Heart right ventricle (tissue), 16 donors: ENCODE data around the gene EVI5L. TPM values are rescaled to one million over a fixed set of nuclear protein-coding genes. Genes with fewer than 3 reads are reported as not detected.

Source experiments
- ATAC-seq, 8 donors: fragments of 200-7000 bp; cut with Tn5 transposase; one replicate each; pipeline ENCODE4 v1.9.1; 2020; ENCODE audit warnings: mild to moderate bottlenecking in 8 of 8, moderate library complexity in 8 of 8, moderate number of reproducible peaks in 1 of 8
- DNase-seq, 2 donors: peaks; one replicate each; pipeline ENCODE4 v3.0.0-alpha.2; 2020
- H3K27ac ChIP-seq, 10 donors: fragments of 200-600 bp; sonication (generic) in 2 of 10; one replicate each; pipeline versions ENCODE4 v1.5.0 to v1.8.0; 2020 to 2022; ENCODE audit warnings: mild to moderate bottlenecking in 3 of 10
- H3K27me3 ChIP-seq, 7 donors: fragments of 200-600 bp; one replicate each; pipeline ENCODE4 v1.8.0; 2021 to 2022; ENCODE audit warnings: mild to moderate bottlenecking in 2 of 7
- H3K36me3 ChIP-seq, 9 donors: fragments of 200-600 bp; sonication (generic) in 1 of 9; one replicate each; pipeline versions ENCODE4 v1.5.0 to v1.8.0; 2020 to 2022; ENCODE audit warnings: mild to moderate bottlenecking in 2 of 9
- H3K4me1 ChIP-seq, 9 donors: fragments of 200-600 bp; sonication (generic) in 1 of 9; one replicate each; pipeline versions ENCODE4 v1.5.0 to v1.8.0; 2020 to 2022; ENCODE audit warnings: mild to moderate bottlenecking in 4 of 9
- H3K4me3 ChIP-seq, 10 donors: fragments of 200-600 bp; sonication (generic) in 2 of 10; one replicate each; pipeline versions ENCODE4 v1.5.0 to v1.8.0; 2020 to 2022; ENCODE audit warnings: mild to moderate bottlenecking in 7 of 10, moderate library complexity in 2 of 10
- H3K9me3 ChIP-seq, 11 donors: fragments of 200-600 bp in 10 of 11; sonication (generic) in 2 of 11; one replicate each; pipeline versions ENCODE4 v1.5.0 to v1.8.0; 2013 to 2022; ENCODE audit warnings: mild to moderate bottlenecking in 2 of 11, control low read depth in 1 of 11, moderate library complexity in 1 of 11
- CTCF ChIP-seq, 9 donors: fragments of 200-600 bp; sonication (generic) in 2 of 9; IDR thresholded peaks; one replicate each; pipeline versions ENCODE4 v1.5.0 to v1.8.0; 2021 to 2022; ENCODE audit warnings: antibody characterized with exemption in 9 of 9, mild to moderate bottlenecking in 5 of 9, moderate library complexity in 1 of 9
- WGBS, 2 donors: extraction: QIAGEN DNeasy Blood & Tissue Kit; methylation state at CpG; one replicate each; pipeline ENCODE4 v1.1.7; 2013; ENCODE audit warnings: inconsistent platforms in 1 of 2; 5-methylcytosine and 5-hydroxymethylcytosine counted together
- intact Hi-C, 10 donors: fragments of 100-400 bp; cut with DNase I; formaldehyde crosslinking; loops; one replicate each; pipeline versions ENCODE4 v1.11.1 to v1.14.2; 2022
- polyA plus RNA-seq, 2 donors: library from polyadenylated mRNA; stranded (reverse); fragments of 200-250 nt; gene quantifications; one replicate each; pipeline ENCODE4 v1.2.3, GENCODE V29; 2013
- total RNA-seq, 10 donors: library from RNA; stranded (reverse); fragmentation: NEBNext Ultra II Directional in 3 of 10; extraction: Animal tissue kit (Norgen Biotek cat#: 25700) in 3 of 10; gene quantifications; one replicate each; pipeline versions ENCODE4 v1.2.1 to v1.2.4, GENCODE V29; 2021 to 2023
- donor health status: Arrhythmogenic right ventricular cardiomyopathy.
- donor health status: ischemic (EF 13 %, LVEDD 7.1; RV severe dilation, severe dysfunction).
- donor health status: healthy with polysubstance abuse.
- donor health status: DM: no; HTN: yes; CAD: no.
- donor health status: DM: no; HTN: no; CAD: no.
- donor health status: ischemic (EF 25% LVEDD 6.9; RV normal size, moderate dysfunction).
- donor health status: ischemic (EF 25% LVEDD 5.7; RV mildly dilated, moderate dysfunction).
- donor health status: healthy.
- donor health status: DM: yes; HTN: yes; CAD: no.
- donor health status: Ischemic cardiomyopathy.
- donor health status: ischemic (EF 35%, LVEDD 5.7; RV mildly dilated, moderate dysfunction).
- donor health status: nonischemic (EF 11% LVEDD 7.7; RV severe dilation, severe dysfunction).
- donor health status: DM: yes; HTN: yes; CAD: no.
- donor health status: PGD.
- donor health status: ischemic (EF 29% LVEDD 5.4; RV normal size, mild dysfunction).
- donor health status: nonischemic (EF 23%, LVEDD 6.1; RV moderate dilation, normal function).

Gene EVI5L
- total and polyA plus RNA-seq, 12 donors: 12.9 to 26.3 (median 20.3) TPM

DNA sequence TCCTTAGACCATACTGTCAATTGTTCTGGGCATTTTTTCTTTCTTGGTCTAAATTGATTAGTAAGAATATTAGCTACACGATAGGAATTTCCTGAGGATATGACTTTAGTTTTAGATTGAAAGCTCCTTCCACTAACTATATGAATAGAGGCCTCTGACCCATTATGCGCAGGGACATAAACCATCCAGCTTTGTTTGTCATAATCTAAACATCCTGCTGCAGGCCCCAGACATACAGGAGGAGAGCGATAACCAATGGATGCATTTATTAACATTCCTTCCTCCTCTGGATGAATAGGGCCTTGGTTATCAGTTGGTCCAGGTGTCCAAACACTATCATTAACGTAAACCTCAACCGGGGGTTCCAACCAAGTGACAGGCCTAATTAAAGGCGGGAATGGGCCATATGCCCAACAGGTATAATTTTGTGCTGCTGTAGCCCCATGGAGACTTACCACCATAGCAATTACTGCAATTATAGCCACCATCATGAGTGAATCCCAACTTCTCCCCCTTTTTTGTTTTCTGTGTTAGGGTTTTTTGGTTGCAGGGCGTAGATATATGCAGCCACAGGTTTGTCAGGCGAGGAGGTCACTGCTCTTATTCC, 34.4 kb upstream of the EVI5L start:
- peaks cover 0 to 10% (median 0%) of the 10 kb centered on the region in 11 donors for H3K9me3 ChIP-seq
- H3K36me3 ChIP-seq: no peaks in the 10 kb centered on the region
- ATAC-seq: no peak
- H3K4me3 ChIP-seq: no peak overlapping the region
- no peak for DNase-seq
- TF ChIP-seq CTCF (IDR thresholded peaks at IDR 0.05): no peak
- WGBS, 2 donors: 60 to 70% methylated on average over 8 of the region's 8 CpGs
- H3K27me3 ChIP-seq: peaks cover 0 to 46% (median 34%) of the 10 kb centered on the region in 7 donors
- peaks cover 0 to 16% (median 0%) of the 10 kb centered on the region in 9 donors for H3K4me1 ChIP-seq
- H3K27ac ChIP-seq: no peak overlapping the region
- intact Hi-C loops: loop anchor here in 9 of 10 donors (5.0 to 10.0 kb wide), 12 partner anchors 101 to 693 kb away; partner anchors contain the start of gene TRAPPC5 (in 3 of the 9)

- intact Hi-C loops: loop anchor here (2.0 to 10.0 kb wide), 16 partner anchors 105 to 697 kb away; partner anchors contain the start of gene TRAPPC5 (in 4 of the 10)
- H3K27me3 ChIP-seq: peaks cover 0 to 52% (median 34%) of the 10 kb centered on the region in 7 donors
Observed at GRCh38 chr19:7799640-7800355, 30.2 kb upstream of the EVI5L start.

DNA sequence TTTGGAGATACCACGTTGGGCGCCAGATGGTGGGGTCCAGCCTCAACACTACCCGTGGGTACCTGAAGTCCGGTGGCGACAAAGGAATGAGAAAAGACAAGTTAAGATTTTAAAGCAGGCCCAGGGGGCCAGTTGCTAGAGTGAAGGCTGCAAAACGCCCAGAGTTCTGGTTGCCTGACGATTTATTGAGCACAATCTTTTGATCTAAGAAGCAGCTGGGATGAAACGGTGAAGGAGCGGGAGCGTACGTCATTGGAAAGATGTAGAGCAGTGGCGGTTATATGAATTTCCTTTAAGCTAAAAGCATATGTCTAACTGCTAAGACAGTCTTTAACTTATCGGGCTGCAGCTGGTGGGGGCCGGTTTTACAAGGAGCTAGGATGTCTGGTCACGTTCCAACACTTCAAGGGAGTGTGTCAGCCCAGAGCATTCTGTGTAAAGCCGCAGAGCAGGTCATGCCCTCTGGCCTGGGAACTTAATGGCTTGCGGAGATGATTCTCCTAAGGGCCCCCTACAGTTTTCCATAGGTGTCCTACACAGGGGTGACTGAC, 28.9 kb upstream of the EVI5L start:
- H3K4me1 ChIP-seq: peaks cover 0 to 16% (median 0%) of the 10 kb centered on the region in 9 donors
- no peak for ATAC-seq
- no peak for DNase-seq
- no peak for TF ChIP-seq CTCF (IDR thresholded peaks at IDR 0.05)
- H3K27me3 ChIP-seq: peaks cover 0 to 62% (median 38%) of the 10 kb centered on the region in 7 donors
- intact Hi-C loops: loop anchor here in 5 of 10 donors (5.0 to 10.0 kb wide), 6 partner anchors 116 to 449 kb away; partner anchors contain the start of gene TRAPPC5 (in 1 of the 5)
- no peak overlapping the region for H3K27ac ChIP-seq
- no peaks in the 10 kb centered on the region for H3K36me3 ChIP-seq
- H3K4me3 ChIP-seq: no peak overlapping the region
- H3K9me3 ChIP-seq: peaks cover 0 to 14% (median 0%) of the 10 kb centered on the region in 11 donors
- 81 to 87% methylated on average over 17 of the region's 17 CpGs for WGBS, 2 donors

More at GRCh38 chr19:7799640-7800355, 30.2 kb upstream of the EVI5L start:
- ATAC-seq (peak in 7 of 8 donors; percentile 38 to 87 (median 77)), DNase-seq (peak; percentile 36 to 73)
- Histone ChIP-seq H3K4me3 (peak overlapping the region in 6 of 10 donors; percentile 4 to 40 (median 12)), H3K27ac (peak overlapping the region in 1 of 10 donors; percentile 60), H3K36me3 (no peaks in the 10 kb centered on the region), H3K9me3 (peaks cover 0 to 14% (median 0%) of the 10 kb centered on the region in 11 donors), H3K4me1 (peaks cover 0 to 16% (median 0%) of the 10 kb centered on the region in 9 donors)
- peak; percentile 15 to 71 (median 55) for TF ChIP-seq CTCF (IDR thresholded peaks at IDR 0.05)
- whole genome bisulfite sequencing, 2 donors: 2 to 3% methylated on average over 34 of the region's 34 CpGs

DNA sequence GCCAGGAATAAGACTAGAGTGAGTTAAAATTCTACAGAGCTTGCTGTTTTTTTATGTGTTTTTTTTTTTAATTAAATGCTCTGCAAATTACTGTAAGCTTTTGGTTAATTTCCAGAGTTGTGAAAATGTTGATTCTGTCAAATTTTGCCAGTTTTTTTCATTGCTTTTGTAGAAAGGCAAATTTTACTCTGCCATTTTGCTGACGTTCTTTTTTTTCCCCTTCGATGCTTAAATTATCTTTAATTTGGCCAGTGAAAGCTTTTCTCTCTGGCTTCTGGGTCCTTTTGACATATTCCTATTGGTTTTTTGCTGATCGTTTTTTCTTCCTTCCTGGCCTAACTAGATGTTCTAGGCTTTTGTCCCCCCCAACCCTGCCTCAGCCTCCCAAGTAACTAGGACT, 23.8 kb upstream of the EVI5L start:
- H3K27ac ChIP-seq: no peak overlapping the region
- no peak for TF ChIP-seq CTCF (IDR thresholded peaks at IDR 0.05)
- H3K4me1 ChIP-seq: peaks cover 0 to 4% (median 0%) of the 10 kb centered on the region in 9 donors
- ATAC-seq: no peak
- H3K4me3 ChIP-seq: no peak overlapping the region
- peaks cover 0 to 14% (median 6%) of the 10 kb centered on the region in 11 donors for H3K9me3 ChIP-seq
- intact Hi-C loops: loop anchor here in 2 of 10 donors (10.0 kb wide), 2 partner anchors 121 to 241 kb away; partner anchors contain the start of gene TRAPPC5 (in 1 of the 2)
- no peak for DNase-seq
- no peaks in the 10 kb centered on the region for H3K36me3 ChIP-seq
- peaks cover 0 to 49% (median 14%) of the 10 kb centered on the region in 7 donors for H3K27me3 ChIP-seq
- 65 to 70% methylated on average over 3 of the region's 3 CpGs for WGBS, 2 donors
